ENCODE measurements around the gene ANAPC7.
"Not testable (repeated sequence)": the region's sequence is repeated elsewhere in the genome, so short reads cannot be mapped to it uniquely, and the experiment has no call there.

The ANAPC7 gene

DNA sequence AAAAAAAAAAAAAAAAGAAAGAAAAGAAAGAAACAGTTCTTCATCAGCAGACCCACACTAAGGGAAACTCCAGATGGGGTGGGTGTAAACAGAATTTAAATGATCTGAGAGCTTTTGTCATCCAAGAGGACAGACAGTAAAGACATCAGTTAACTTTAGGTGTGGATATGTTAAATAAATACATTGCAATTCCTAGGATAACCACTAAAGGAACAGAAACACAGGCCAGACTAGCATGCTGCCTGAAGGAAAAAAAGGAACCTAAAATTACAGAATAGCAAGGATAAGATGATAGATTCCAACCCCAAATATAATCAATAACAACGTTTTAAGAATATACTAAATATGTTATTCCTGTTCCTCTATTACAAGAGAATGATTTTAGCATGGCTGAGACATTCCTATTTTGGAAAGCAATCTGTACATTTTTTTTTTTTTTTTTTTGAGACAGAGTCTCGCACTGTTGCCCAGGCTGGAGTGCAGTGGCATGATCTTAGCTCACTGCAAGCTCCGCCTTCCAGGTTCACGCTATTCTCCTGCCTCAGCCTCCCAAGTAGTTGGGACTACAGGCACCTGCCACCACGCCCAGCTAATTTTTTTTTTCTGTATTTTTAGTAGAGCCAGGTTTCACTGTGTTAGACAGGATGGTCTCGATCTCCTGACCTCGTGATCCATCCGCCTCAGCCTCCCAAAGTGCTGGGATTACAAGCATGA is 45.0 kb downstream of the ANAPC7 start:
- not testable (repeated sequence) for H3K9ac ChIP-seq (ENCODE audit: low read depth, low read length); H3K4me1 ChIP-seq (ENCODE audit: control insufficient read depth, insufficient read depth, low read length); H3K36me3 ChIP-seq (ENCODE audit: control insufficient read depth, insufficient read depth, low read length); H3K4me3 ChIP-seq (ENCODE audit: low read depth, low read length); H3K9me3 ChIP-seq (ENCODE audit: control insufficient read depth, insufficient read depth, low read length); H3K27ac ChIP-seq (ENCODE audit: low read depth, low read length); H3K27me3 ChIP-seq (ENCODE audit: control insufficient read depth, insufficient read depth, low read length)

DNA sequence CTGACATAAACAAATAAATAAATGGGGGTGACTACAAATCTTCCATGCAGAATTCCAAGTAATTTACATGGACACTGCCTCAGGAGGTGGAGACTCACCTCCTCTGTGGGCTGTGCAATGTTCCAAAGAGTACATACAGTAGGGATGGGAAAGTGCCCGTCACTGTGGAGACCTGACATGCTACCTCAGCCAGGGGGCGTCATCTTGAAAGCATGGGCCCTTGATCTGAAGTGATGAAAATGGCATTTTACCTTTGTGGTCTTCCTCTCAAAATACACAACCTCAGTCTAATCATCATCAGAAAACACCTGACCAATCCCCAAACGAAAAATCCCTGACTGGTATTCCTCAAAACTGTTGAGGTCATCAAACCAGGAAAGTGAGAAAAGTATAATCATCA is 48.4 kb downstream of the ANAPC7 start:
- Histone ChIP-seq H3K36me3 (ENCODE audit: control insufficient read depth, insufficient read depth, low read length) (peaks cover 12% of the 10 kb centered on the region), H3K4me1 (ENCODE audit: control insufficient read depth, insufficient read depth, low read length) (no peaks in the 10 kb centered on the region), H3K27ac (ENCODE audit: low read depth, low read length) (no peak overlapping the region), H3K4me3 (ENCODE audit: low read depth, low read length) (no peak overlapping the region), H3K9ac (ENCODE audit: low read depth, low read length) (no peak overlapping the region), H3K9me3 (ENCODE audit: control insufficient read depth, insufficient read depth, low read length) (no peaks in the 10 kb centered on the region), H3K27me3 (ENCODE audit: control insufficient read depth, insufficient read depth, low read length) (no peaks in the 10 kb centered on the region)

DNA sequence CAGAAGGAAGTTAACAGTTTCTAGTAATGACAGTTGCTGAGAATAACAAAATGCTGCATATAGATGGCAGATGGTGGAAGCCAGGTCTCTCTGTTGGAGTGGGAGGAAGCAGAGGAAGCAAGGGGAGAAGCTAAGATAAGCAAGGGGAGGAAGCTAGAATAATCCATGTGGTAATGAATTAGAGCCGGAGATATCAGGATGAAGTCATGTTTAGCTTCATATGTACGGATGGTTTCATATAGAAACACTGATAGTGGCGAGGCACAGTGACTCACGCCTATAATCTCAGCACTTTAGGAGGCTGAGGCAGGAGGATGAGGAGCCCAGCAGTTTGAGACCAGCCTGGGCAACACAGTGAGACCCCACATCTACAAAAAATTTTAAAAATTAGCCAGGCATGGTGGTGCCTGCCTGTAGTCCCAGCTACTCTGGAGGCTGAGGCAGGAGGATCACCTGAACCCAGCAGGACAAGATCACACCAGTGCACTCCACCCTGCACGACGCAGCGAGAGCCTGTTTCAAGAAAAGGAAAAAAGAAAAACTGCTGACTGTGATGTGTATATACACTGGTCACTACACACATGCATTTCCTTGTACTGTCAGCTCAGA is 49.2 kb downstream of the ANAPC7 start:
- H3K4me3 ChIP-seq (ENCODE audit: low read depth, low read length): no peak overlapping the region
- H3K27me3 ChIP-seq (ENCODE audit: control insufficient read depth, insufficient read depth, low read length): no peaks in the 10 kb centered on the region
- H3K36me3 ChIP-seq (ENCODE audit: control insufficient read depth, insufficient read depth, low read length): peaks cover 20% of the 10 kb centered on the region
- no peaks in the 10 kb centered on the region for H3K9me3 ChIP-seq (ENCODE audit: control insufficient read depth, insufficient read depth, low read length)
- H3K4me1 ChIP-seq (ENCODE audit: control insufficient read depth, insufficient read depth, low read length): no peaks in the 10 kb centered on the region
- no peak overlapping the region for H3K9ac ChIP-seq (ENCODE audit: low read depth, low read length)
- no peak overlapping the region for H3K27ac ChIP-seq (ENCODE audit: low read depth, low read length)

DNA sequence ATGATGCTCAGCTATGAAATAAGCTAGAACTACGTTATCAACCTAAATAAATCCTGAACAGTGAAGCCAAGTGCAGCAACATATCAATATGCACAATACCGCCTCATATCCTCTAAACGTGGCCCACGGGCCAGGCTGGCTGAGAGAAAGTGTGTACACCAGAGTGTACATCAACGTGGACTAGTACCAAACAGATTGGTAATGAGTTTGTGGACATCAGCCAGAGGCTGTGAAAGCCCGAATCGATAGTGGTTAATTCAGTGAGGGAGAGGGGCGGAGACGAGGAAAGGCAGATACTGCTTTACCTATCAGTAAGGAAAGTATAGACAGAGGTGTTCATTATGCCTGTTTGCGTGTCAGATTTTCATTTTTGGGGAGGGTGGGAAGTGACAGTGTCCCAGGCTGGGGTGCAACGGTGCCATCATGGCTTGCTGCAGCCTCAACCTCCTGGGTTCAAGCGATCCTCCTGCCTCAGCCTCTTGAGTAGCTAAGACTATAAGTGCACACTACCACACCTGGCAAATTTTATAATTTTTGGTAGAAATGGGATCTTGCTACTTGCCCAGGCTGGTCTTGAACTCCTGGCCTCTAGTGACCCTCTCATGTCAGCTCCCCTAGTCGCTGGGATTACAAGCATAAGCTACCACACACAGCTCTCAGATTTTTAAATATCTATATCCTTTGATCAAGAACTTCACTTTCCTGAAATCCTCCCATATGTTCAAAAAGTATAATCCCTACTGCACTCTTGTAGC is 50.1 kb downstream of the ANAPC7 start:
- Histone ChIP-seq H3K4me3 (ENCODE audit: low read depth, low read length) (no peak overlapping the region), H3K27ac (ENCODE audit: low read depth, low read length) (no peak overlapping the region), H3K9ac (ENCODE audit: low read depth, low read length) (no peak overlapping the region), H3K36me3 (ENCODE audit: control insufficient read depth, insufficient read depth, low read length) (peaks cover 29% of the 10 kb centered on the region), H3K27me3 (ENCODE audit: control insufficient read depth, insufficient read depth, low read length) (no peaks in the 10 kb centered on the region), H3K9me3 (ENCODE audit: control insufficient read depth, insufficient read depth, low read length) (no peaks in the 10 kb centered on the region), H3K4me1 (ENCODE audit: control insufficient read depth, insufficient read depth, low read length) (no peaks in the 10 kb centered on the region)

DNA sequence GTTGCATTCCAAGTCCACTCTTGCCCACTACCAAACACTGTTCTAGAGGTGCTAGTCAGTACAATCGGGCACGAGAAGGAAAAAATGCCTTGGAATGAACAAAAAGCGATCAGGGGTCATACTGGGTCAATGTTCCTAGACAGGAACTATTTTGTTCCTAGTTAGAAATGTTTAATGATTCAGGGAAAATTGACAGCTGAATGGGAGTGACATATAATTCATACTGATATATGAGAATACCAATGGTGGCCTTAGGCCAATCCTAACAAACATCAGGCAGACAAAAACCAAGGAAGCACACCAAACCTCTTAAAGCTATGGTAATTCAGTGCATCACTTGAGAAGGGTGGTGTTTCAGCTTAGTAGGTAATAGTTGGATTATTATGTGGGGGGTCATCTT is 51.1 kb downstream of the ANAPC7 start:
- no peaks in the 10 kb centered on the region for H3K4me1 ChIP-seq (ENCODE audit: control insufficient read depth, insufficient read depth, low read length)
- H3K27ac ChIP-seq (ENCODE audit: low read depth, low read length): no peak overlapping the region
- H3K4me3 ChIP-seq (ENCODE audit: low read depth, low read length): no peak overlapping the region
- no peaks in the 10 kb centered on the region for H3K27me3 ChIP-seq (ENCODE audit: control insufficient read depth, insufficient read depth, low read length)
- peaks cover 39% of the 10 kb centered on the region for H3K36me3 ChIP-seq (ENCODE audit: control insufficient read depth, insufficient read depth, low read length)
- H3K9me3 ChIP-seq (ENCODE audit: control insufficient read depth, insufficient read depth, low read length): no peaks in the 10 kb centered on the region
- H3K9ac ChIP-seq (ENCODE audit: low read depth, low read length): no peak overlapping the region

DNA sequence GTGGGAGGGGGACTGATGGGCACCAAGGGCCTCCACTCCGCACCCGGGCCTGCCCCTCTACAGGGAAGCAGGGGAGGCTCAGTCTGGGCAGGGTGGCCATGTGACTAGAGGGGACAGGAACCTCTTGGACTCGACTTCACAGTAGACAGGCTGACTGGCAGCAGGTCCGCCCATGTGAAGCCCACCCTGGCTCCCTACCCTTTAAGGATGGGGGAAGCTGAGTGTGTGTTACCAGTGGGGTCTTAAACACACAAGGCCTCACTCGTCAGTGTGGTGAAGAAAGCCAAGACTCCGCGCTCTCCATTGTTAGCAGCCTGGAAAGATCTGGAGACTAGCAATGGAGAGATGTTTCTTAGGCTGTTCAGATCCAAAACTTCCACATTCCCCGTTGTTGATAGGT is 52.4 kb downstream of the ANAPC7 start:
- H3K27me3 ChIP-seq (ENCODE audit: control insufficient read depth, insufficient read depth, low read length): no peaks in the 10 kb centered on the region
- no peaks in the 10 kb centered on the region for H3K9me3 ChIP-seq (ENCODE audit: control insufficient read depth, insufficient read depth, low read length)
- peaks cover 51% of the 10 kb centered on the region for H3K36me3 ChIP-seq (ENCODE audit: control insufficient read depth, insufficient read depth, low read length)
- H3K4me3 ChIP-seq (ENCODE audit: low read depth, low read length): no peak overlapping the region
- H3K4me1 ChIP-seq (ENCODE audit: control insufficient read depth, insufficient read depth, low read length): no peaks in the 10 kb centered on the region
- H3K9ac ChIP-seq (ENCODE audit: low read depth, low read length): no peak overlapping the region
- no peak overlapping the region for H3K27ac ChIP-seq (ENCODE audit: low read depth, low read length)

DNA sequence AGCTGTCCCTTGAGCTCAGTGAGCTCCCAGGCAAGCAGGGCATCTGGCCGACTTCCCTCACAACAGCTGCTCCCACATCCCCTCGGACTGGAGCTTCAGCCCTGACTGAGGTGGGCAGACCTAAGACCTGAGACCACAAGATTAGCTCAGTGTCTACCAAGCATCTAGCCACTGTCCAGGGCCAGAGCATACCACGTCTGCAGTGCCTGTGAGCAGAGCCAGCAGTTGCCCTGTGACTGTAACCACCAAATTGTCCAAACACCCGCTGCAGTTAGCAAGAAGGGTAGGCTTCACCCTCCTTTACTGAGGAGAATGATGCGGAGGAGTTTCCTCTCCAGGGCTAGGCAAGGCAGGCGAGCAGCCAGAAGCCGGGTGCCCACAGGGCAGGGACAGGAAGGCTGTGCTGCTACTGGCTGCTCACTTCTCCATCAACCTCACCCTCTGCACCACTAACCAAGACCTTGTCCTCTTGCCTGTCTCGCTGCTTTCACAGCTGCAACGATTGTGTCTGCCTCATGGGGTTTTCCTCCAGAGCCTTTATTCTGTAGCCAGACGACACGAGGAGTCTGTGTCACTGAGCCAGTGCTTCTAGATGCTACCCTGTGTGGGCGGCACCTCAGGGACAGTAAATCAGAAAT is 53.9 kb downstream of the ANAPC7 start:
- Histone ChIP-seq H3K27ac (ENCODE audit: low read depth, low read length) (no peak overlapping the region), H3K9me3 (ENCODE audit: control insufficient read depth, insufficient read depth, low read length) (no peaks in the 10 kb centered on the region), H3K4me3 (ENCODE audit: low read depth, low read length) (no peak overlapping the region), H3K36me3 (ENCODE audit: control insufficient read depth, insufficient read depth, low read length) (peaks cover 66% of the 10 kb centered on the region), H3K27me3 (ENCODE audit: control insufficient read depth, insufficient read depth, low read length) (no peaks in the 10 kb centered on the region), H3K9ac (ENCODE audit: low read depth, low read length) (no peak overlapping the region), H3K4me1 (ENCODE audit: control insufficient read depth, insufficient read depth, low read length) (no peaks in the 10 kb centered on the region)

DNA sequence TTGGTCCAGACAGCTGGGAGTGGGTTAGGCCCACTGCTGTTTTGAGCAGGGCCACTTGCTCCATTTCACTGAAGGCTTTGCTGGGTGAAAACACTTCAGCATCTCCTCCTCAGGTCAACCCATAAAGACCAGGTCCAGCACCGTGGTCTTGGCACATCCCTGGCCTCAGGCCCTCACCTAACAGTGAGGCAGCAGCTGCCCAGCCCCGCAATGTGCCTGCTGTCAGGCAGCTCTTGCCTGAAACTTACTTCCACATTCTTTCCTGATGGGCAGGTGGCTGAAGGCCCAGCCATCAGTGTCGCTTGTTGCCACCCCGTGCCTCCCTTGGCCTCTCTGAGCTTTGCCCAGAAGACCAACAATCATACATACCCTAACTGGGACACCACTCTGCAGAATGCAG is 54.4 kb downstream of the ANAPC7 start:
- H3K27me3 ChIP-seq (ENCODE audit: control insufficient read depth, insufficient read depth, low read length): no peaks in the 10 kb centered on the region
- peaks cover 71% of the 10 kb centered on the region for H3K36me3 ChIP-seq (ENCODE audit: control insufficient read depth, insufficient read depth, low read length)
- H3K4me1 ChIP-seq (ENCODE audit: control insufficient read depth, insufficient read depth, low read length): no peaks in the 10 kb centered on the region
- H3K27ac ChIP-seq (ENCODE audit: low read depth, low read length): no peak overlapping the region
- H3K9ac ChIP-seq (ENCODE audit: low read depth, low read length): no peak overlapping the region
- no peak overlapping the region for H3K4me3 ChIP-seq (ENCODE audit: low read depth, low read length)
- no peaks in the 10 kb centered on the region for H3K9me3 ChIP-seq (ENCODE audit: control insufficient read depth, insufficient read depth, low read length)

DNA sequence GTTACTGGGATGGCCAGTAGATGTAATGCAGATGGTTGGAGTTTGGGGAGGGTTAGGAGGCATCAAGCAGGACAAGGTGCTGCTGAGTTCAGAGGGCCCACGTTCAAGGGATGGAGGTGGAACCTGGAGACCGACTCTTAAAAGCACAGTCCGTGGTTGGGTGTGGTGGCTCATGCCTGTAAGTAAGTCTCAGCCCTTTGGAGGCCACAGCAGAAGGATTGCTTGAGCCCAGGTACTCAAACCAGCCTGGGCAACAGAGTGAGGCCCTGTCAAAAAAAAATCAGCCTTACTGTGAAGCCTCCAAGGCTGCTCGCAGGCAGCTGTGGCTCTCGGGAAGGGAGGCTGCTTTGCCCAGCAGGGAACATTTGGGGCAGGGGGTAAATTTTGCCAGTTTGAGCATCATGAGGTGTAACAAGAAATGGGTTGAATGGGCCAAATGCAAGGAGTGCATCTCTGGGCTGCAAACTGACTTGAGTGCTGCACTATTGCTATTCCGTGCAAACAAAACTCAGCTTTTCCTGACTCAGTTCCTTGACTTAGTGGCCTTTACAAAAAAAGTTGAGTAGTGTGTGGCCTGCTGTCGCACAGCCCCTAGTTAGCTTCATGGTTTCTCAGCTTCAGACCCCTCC is 55.0 kb downstream of the ANAPC7 start:
- Histone ChIP-seq H3K4me1 (ENCODE audit: control insufficient read depth, insufficient read depth, low read length) (no peaks in the 10 kb centered on the region), H3K27ac (ENCODE audit: low read depth, low read length) (no peak overlapping the region), H3K27me3 (ENCODE audit: control insufficient read depth, insufficient read depth, low read length) (no peaks in the 10 kb centered on the region), H3K4me3 (ENCODE audit: low read depth, low read length) (no peak overlapping the region), H3K9me3 (ENCODE audit: control insufficient read depth, insufficient read depth, low read length) (no peaks in the 10 kb centered on the region), H3K9ac (ENCODE audit: low read depth, low read length) (no peak overlapping the region), H3K36me3 (ENCODE audit: control insufficient read depth, insufficient read depth, low read length) (peaks cover 77% of the 10 kb centered on the region)

DNA sequence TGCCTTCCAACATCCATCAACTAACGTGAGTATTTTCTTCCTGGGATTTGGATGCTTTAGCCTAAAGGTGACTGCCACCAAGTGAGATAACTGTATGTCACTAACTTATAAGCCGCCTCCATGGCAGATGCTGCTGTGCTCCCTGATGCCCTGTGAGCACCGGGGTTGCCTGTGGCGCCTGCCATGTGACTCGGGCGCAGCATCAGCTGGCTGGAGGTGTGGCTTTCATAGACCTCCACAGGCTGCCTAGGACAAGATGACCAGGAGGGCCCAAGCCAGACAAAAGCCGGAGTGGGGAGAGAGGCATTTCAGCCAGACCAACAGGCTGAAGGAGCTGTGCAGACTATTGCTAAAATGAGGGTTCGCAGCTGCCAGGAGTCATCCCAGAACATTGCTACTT is 55.7 kb downstream of the ANAPC7 start:
- no peaks in the 10 kb centered on the region for H3K9me3 ChIP-seq (ENCODE audit: control insufficient read depth, insufficient read depth, low read length)
- H3K27ac ChIP-seq (ENCODE audit: low read depth, low read length): no peak overlapping the region
- H3K36me3 ChIP-seq (ENCODE audit: control insufficient read depth, insufficient read depth, low read length): peaks cover 85% of the 10 kb centered on the region
- H3K27me3 ChIP-seq (ENCODE audit: control insufficient read depth, insufficient read depth, low read length): no peaks in the 10 kb centered on the region
- H3K9ac ChIP-seq (ENCODE audit: low read depth, low read length): no peak overlapping the region
- H3K4me1 ChIP-seq (ENCODE audit: control insufficient read depth, insufficient read depth, low read length): no peaks in the 10 kb centered on the region
- H3K4me3 ChIP-seq (ENCODE audit: low read depth, low read length): no peak overlapping the region
